Measurements from ENCODE around the gene JOSD2.

- TF ChIP-seq CTCF (IDR thresholded peaks at IDR 0.05), result no peak
- no peak for TF ChIP-seq POLR2AphosphoS5 (IDR thresholded peaks at IDR 0.05)
- no peak for TF ChIP-seq POLR2A (IDR thresholded peaks at IDR 0.05)
- TF ChIP-seq EP300 (IDR thresholded peaks at IDR 0.05), result no peak
Measured at GRCh38 chr19:50489461-50490011, 21.5 kb downstream of the JOSD2 start.
